Measurements from ENCODE around the gene GHRHR. TPM values are rescaled to one million over a fixed set of nuclear protein-coding genes. Genes with fewer than 3 reads are reported as not detected.

GHRHR gene
- total RNA-seq, 1 donor from 2014 or later = not detected

DNA sequence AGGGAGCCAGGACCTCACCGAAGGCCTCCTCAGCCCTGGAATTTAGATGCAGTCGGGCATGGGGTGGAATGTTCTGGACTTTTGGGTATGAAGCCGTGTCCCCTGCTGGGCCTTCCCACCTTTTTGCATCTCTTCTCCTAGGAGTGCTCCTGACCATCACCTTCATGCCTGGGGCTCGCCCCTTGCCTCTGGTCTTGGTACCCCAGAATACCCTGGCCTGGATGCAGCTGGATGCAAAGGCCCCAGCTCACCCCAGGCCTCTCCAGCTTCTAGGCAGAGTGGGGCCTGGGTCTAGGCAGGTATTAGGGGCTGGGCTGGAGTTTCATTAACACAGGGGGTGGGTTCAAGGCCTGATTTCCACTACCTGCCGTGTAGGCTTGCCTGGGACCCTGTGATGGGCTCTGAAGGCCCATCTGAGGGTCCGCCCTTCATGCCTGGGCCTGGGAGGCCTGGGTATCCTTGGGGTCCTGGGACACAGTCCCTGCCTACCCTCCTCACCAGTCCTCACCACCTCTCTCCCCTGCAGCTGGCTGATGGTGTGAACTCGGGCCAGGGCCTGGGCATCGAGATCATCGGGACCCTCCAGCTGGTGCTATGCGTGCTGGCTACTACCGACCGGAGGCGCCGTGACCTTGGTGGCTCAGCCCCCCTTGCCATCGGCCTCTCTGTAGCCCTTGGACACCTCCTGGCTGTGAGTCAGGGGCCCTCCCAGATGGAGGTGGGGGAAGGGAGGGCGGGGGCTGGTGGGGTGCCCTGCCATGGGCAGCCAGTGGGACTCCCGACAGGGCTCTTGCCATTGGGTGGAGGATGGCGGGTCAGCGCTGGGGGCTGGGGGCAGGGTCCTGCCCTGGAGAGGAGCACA, 42.0 kb upstream of the GHRHR start:
- Histone ChIP-seq H3K27ac (peak overlapping the region; percentile 56), H3K9me3 (no peaks in the 10 kb centered on the region), H3K4me3 (no peak overlapping the region), H3K36me3 (peaks cover 73% of the 10 kb centered on the region), H3K27me3 (ENCODE audit: low read depth) (no peaks in the 10 kb centered on the region), H3K4me1 (peaks cover 58% of the 10 kb centered on the region)
- ATAC-seq (no peak), DNase-seq (peak; percentile 47)
- intact Hi-C loops (cut with DNase I) = no loop called here
- TF ChIP-seq, protein P1, sequence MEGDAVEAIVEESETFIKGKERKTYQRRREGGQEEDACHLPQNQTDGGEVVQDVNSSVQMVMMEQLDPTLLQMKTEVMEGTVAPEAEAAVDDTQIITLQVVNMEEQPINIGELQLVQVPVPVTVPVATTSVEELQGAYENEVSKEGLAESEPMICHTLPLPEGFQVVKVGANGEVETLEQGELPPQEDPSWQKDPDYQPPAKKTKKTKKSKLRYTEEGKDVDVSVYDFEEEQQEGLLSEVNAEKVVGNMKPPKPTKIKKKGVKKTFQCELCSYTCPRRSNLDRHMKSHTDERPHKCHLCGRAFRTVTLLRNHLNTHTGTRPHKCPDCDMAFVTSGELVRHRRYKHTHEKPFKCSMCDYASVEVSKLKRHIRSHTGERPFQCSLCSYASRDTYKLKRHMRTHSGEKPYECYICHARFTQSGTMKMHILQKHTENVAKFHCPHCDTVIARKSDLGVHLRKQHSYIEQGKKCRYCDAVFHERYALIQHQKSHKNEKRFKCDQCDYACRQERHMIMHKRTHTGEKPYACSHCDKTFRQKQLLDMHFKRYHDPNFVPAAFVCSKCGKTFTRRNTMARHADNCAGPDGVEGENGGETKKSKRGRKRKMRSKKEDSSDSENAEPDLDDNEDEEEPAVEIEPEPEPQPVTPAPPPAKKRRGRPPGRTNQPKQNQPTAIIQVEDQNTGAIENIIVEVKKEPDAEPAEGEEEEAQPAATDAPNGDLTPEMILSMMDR (IDR thresholded peaks at IDR 0.05) = no peak

DNA sequence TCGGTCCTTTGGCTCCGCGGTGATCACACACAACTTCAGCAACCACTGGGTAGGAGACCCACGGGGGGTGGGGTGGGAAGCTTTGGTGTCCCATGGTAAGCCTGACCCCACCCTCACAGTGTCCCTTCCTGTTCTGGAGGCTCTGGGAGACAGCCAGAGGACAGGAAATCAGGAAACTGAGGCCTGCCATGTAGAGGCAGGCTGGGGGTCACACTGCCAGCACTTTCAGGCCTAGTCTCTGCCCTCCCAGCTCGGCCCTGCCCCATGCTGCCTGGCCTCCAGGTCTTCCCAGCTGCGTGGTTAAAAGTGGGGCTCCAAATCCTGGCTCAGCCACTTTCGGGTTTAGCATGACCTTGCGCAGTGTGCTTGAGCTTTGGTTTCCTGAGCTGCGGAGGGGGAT, 41.2 kb upstream of the GHRHR start:
- Histone ChIP-seq H3K4me3 (no peak overlapping the region), H3K27ac (peak overlapping the region; percentile 6), H3K4me1 (peaks cover 53% of the 10 kb centered on the region), H3K27me3 (ENCODE audit: low read depth) (no peaks in the 10 kb centered on the region), H3K9me3 (no peaks in the 10 kb centered on the region), H3K36me3 (peaks cover 73% of the 10 kb centered on the region)
- intact Hi-C loops (cut with DNase I) = no loop called here
- ATAC-seq (no peak), DNase-seq (peak; percentile 24)
- TF ChIP-seq, protein P1 (IDR thresholded peaks at IDR 0.05) = no peak

DNA sequence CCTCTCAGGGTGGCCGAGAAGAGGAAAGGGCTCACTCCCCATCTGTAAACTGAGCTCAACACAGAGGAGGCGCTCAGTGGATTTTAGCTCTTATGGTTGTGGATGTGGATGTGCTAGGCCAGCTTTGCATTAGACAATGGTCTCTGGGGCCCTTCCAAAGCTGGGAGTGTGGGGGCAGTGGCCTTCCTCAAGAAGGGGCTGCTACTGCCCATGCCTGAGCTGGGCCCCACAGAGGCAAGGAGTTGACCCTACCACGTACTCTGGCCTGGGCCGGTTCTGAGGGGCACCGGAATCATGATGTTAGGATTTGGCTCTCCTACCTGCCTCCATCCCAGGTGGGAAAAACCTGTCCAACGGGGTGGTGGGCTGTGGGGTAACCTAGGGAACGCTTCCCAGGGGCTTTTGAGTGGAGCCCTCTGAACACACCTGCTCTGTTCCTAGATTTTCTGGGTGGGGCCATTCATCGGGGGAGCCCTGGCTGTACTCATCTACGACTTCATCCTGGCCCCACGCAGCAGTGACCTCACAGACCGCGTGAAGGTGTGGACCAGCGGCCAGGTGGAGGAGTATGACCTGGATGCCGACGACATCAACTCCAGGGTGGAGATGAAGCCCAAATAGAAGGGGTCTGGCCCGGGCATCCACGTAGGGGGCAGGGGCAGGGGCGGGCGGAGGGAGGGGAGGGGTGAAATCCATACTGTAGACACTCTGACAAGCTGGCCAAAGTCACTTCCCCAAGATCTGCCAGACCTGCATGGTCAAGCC, 40.6 kb upstream of the GHRHR start:
- peaks cover 50% of the 10 kb centered on the region for H3K4me1 ChIP-seq
- H3K4me3 ChIP-seq = no peak overlapping the region
- H3K27me3 ChIP-seq (ENCODE audit: low read depth) = no peaks in the 10 kb centered on the region
- TF ChIP-seq, protein P1 (IDR thresholded peaks at IDR 0.05) = no peak
- DNase-seq = peak; percentile 43
- peak overlapping the region; percentile 6 for H3K27ac ChIP-seq
- H3K36me3 ChIP-seq = peaks cover 72% of the 10 kb centered on the region
- ATAC-seq = no peak
- intact Hi-C loops (cut with DNase I) = no loop called here
- no peaks in the 10 kb centered on the region for H3K9me3 ChIP-seq

DNA sequence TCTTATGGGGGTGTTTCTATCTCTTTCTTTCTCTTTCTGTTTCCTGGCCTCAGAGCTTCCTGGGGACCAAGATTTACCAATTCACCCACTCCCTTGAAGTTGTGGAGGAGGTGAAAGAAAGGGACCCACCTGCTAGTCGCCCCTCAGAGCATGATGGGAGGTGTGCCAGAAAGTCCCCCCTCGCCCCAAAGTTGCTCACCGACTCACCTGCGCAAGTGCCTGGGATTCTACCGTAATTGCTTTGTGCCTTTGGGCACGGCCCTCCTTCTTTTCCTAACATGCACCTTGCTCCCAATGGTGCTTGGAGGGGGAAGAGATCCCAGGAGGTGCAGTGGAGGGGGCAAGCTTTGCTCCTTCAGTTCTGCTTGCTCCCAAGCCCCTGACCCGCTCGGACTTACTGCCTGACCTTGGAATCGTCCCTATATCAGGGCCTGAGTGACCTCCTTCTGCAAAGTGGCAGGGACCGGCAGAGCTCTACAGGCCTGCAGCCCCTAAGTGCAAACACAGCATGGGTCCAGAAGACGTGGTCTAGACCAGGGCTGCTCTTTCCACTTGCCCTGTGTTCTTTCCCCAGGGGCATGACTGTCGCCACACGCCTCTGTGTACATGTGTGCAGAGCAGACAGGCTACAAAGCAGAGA, 39.9 kb upstream of the GHRHR start:
- DNase-seq = peak; percentile 25
- Histone ChIP-seq H3K27ac (no peak overlapping the region), H3K36me3 (peaks cover 68% of the 10 kb centered on the region), H3K4me1 (peaks cover 43% of the 10 kb centered on the region), H3K9me3 (no peaks in the 10 kb centered on the region), H3K4me3 (no peak overlapping the region), H3K27me3 (ENCODE audit: low read depth) (no peaks in the 10 kb centered on the region)
- intact Hi-C loops (cut with DNase I) = no loop called here
- TF ChIP-seq, protein P1 (IDR thresholded peaks at IDR 0.05) = no peak
- no peak for ATAC-seq

DNA sequence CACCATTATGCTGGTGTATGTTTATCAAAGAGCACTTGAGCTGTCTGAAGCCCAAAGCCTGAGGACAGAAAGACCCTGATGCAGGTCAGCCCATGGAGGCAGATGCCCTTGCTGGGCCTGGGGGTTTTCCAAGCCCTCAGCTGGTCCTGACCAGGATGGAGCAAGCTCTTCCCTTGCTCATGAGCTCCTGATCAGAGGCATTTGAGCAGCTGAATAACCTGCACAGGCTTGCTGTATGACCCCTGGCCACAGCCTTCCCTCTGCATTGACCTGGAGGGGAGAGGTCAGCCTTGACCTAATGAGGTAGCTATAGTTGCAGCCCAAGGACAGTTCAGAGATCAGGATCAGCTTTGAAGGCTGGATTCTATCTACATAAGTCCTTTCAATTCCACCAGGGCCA, 39.1 kb upstream of the GHRHR start:
- peaks cover 68% of the 10 kb centered on the region for H3K36me3 ChIP-seq
- H3K9me3 ChIP-seq = no peaks in the 10 kb centered on the region
- no peak overlapping the region for H3K27ac ChIP-seq
- DNase-seq (no peak), ATAC-seq (no peak)
- TF ChIP-seq, protein P1 (IDR thresholded peaks at IDR 0.05) = no peak
- peaks cover 36% of the 10 kb centered on the region for H3K4me1 ChIP-seq
- intact Hi-C loops (cut with DNase I) = no loop called here
- no peaks in the 10 kb centered on the region for H3K27me3 ChIP-seq (ENCODE audit: low read depth)
- no peak overlapping the region for H3K4me3 ChIP-seq
